Jurkat, Clone E6-1 (cell line): ENCODE data around the gene APOBEC3H. TPM values are rescaled to one million over a fixed set of nuclear protein-coding genes. Genes with fewer than 3 reads are reported as not detected.
"Not testable (repeated sequence)": the region's sequence is repeated elsewhere in the genome, so short reads cannot be mapped to it uniquely, and the experiment has no call there.

Source experiments
- DNase-seq: peaks from one replicate; pipeline ENCODE4 v3.0.0-alpha.2; 2011; ENCODE audit warnings: low read depth, low spot score
- H3K4me3 ChIP-seq: 2 replicates; pipeline ENCODE4 v1.5.1; 2011; ENCODE audit warnings: mild to moderate bottlenecking, low read length, control low read depth, moderate library complexity
- polyA plus RNA-seq: library from polyadenylated mRNA; unstranded; fragments of >200 nt; gene quantifications from one replicate; pipeline ENCODE4 v1.2.1, GENCODE V29; 2012; ENCODE audit warnings: missing spikeins; ENCODE audit not compliant: insufficient read length, insufficient read depth

The APOBEC3H gene
- polyA plus RNA-seq, result not detected

DNA sequence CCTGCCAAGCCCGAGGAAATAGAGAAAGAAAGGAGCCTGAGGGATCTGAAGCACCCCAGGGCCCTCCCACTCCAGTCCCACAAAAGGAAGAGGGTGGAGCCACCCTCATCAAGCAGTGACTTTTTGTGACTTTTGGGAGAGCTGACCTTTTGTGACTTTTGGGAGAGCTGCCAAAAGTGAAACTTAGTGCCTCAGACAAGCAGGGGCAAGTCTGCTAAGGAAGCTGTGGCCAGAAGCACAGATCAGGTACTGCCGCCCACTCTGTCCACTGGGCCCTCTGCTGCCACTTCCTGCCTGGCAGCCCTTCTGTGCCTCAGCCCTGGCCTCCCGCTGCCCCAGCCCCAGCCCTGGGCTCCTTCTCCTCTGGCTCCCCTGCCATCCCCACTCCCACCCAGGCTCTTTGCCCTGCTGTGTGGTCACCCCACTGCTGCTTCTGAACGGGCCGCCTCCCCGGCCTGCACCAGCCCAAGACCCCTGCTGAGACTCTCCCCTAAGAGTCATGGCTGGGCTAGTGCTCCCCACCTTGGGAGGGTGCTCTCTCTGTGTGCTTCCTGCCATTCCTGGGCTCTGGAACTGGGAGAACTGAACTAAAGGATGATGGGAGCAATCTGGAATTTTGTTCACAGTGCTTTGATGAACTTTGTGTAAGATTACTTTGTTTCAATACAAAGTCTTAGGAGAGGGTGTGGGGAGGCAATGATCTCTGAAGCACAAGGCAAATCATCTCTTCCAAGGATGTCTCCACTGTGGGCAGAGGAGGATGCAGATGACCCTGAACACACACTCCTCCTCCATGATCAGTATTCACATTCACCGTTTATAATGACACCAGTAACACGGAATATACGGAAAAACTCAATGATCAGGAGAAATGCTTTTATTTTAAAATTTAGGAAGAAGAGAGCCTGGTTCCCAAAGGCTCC, at the start of gene APOBEC3H:
Gene APOBEC3H (plus strand): TSS at position 147 of the 923 bp plus-strand sequence. CDS start 3,035 bp downstream, outside the sequence.
- DNase-seq, result no peak
- H3K4me3 ChIP-seq, result no peak within 1 kb of the TSS

DNA sequence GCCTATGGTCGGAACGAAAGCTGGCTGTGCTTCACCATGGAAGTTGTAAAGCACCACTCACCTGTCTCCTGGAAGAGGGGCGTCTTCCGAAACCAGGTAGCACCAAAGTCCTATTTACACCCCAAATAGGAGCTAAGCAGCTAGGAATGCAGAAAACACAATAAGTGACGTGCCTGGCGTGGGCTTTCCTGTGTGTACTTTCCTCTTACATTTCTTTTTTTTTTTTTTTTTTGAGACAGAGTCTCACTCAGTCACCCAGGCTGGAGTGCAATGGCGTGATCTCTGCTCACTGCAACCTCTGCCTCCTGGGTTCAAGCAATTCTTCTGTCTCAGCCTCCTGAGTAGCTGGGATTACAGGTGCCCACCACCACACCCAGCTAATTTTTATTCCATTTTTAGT, 47.6 kb upstream of the APOBEC3H start:
- DNase-seq, H3K4me3 ChIP-seq: not testable (repeated sequence)

DNA sequence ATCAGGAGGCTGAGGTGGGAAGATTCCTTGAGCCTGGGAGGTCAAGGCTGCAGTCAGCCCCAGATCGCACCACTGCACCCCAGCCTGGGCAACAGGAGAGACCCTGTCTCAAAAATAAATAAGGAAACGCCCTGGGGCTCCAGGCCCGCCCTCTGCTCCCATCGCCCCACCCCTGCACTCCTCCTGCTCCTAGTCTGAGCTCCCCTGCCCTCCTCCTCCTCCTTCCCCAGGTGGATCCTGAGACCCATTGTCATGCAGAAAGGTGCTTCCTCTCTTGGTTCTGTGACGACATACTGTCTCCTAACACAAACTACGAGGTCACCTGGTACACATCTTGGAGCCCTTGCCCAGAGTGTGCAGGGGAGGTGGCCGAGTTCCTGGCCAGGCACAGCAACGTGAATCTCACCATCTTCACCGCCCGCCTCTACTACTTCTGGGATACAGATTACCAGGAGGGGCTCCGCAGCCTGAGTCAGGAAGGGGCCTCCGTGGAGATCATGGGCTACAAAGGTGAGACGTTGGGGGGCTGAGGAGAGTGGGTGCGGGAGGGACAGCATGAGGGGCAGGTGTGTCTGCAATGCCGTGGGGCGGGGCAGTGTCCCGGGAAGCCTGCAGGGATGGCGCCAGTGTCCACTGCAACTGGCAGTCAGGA, 45.1 kb upstream of the APOBEC3H start:
- DNase-seq, result not testable (repeated sequence)

DNA sequence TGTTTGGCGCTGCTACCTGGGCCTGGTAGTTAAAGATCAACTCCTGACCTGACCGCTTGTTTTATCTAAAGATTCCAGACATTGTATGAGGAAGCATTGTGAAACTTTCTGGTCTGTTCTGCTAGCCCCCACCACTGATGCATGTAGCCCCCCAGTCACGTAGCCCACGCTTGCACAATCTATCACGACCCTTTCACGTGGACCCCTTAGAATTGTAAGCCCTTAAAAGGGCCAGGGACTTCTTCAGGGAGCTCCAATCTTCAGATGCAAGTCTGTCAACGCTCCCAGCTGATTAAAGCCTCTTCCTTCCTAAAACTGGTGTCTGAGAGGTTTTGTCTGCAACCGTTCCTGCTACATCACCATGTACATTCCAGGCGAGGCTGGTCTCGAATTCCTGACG, 41.4 kb upstream of the APOBEC3H start:
- DNase-seq, result no peak
- H3K4me3 ChIP-seq, result no peak overlapping the region

More for the DNA sequence above, 45.1 kb upstream of the APOBEC3H start:
- not testable (repeated sequence) for H3K4me3 ChIP-seq

DNA sequence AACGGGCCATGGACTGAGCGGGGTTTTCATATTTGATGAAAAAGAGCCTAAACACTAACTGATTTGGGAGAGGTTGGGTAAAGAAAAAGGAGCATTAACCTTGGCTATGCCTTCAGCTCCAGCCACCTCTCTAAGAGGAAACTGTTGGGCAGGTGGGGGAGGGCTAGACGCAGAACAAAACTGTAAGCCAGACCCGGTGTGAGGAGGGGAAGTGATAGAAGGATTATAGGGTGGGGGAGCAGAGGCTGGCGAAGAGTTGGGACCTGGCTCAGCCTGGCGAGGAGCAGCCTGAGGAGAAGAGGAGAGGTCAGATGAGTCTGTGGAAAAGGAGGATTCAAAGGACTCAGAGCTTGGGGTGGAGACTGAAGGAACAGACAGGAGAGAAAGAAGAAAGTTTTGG, 35.8 kb upstream of the APOBEC3H start:
- not testable (repeated sequence) for DNase-seq, H3K4me3 ChIP-seq

DNA sequence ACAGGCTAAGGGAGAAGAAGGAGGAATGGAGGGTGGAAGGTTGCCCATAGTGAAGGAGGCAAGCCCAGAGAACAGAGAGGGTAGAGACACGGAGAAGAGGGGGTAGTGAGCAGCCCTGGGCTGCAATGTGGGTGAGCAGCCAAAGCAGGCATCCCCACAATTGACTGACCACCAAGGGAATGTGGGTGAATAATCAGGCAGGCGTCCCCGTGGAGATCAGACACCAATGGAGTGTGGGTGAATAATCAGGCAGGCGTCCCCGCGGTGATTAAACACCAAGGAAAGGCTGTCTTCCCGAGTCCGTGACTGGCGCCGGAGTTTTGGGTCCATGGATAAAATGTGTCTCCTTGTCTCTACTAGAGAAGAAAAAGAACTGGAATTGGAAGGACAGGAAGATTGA, 35.1 kb upstream of the APOBEC3H start:
- not testable (repeated sequence) for DNase-seq, H3K4me3 ChIP-seq

DNA sequence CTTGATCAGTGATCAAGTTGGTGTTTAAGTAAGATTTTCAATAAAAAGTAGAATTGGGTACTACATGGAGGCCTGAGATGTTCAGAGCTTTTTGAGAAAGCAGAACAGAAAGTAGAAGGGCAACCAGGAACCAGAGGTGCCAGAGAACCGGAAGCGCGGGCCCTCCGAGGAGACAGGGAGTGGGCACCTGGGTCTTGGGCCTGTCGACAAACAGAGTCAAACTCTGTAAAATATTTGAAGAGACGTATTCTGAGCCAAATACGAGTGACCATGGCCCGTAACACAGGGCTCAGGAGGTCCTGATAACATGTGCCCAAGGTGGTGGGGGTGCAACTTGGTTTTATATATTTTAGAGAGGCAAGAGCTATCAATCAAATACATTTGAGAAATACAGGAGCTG, 33.1 kb upstream of the APOBEC3H start:
- not testable (repeated sequence) for DNase-seq

DNA sequence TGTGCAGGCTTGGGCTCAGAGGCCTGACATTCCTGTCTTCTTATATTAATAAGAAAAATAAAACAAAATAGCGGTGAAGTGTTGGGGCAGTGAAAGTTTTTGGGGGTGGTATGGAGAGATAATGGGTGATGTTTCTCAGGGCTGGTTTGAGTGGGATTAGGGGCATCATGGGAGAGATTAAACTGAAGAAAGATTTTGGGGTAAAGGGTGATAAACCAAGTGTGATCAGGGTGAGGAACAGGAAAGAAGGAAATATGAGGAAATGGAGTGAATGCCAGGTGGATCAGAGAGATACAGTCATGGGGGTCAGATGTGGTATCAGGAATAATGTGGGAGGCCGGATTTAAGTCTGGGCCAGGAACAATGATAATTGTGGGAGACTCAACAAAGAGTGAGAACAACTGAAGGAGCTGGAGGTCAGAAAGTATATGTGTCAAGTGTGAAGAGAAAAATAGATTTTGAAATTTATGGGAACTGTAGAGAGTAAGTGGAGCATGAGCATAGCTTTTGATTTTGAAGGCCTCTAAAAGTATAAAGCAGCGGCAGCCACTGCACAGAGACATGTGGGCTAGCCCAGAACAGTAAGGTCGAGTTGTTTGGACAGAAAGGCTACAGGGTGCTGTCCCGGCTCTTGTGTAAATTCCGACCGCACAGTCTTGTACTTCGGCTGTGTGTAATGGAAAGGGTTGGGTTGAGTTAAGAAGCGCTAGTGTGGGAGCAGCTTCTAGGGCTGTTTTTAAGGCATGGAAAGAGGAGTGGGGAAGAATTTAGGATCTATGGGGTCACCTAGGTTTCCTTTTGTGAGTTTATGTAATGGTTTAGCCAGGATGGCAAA, 30.4 kb upstream of the APOBEC3H start:
- not testable (repeated sequence) for DNase-seq, H3K4me3 ChIP-seq

More for the DNA sequence above, 33.1 kb upstream of the APOBEC3H start:
- not testable (repeated sequence) for H3K4me3 ChIP-seq

DNA sequence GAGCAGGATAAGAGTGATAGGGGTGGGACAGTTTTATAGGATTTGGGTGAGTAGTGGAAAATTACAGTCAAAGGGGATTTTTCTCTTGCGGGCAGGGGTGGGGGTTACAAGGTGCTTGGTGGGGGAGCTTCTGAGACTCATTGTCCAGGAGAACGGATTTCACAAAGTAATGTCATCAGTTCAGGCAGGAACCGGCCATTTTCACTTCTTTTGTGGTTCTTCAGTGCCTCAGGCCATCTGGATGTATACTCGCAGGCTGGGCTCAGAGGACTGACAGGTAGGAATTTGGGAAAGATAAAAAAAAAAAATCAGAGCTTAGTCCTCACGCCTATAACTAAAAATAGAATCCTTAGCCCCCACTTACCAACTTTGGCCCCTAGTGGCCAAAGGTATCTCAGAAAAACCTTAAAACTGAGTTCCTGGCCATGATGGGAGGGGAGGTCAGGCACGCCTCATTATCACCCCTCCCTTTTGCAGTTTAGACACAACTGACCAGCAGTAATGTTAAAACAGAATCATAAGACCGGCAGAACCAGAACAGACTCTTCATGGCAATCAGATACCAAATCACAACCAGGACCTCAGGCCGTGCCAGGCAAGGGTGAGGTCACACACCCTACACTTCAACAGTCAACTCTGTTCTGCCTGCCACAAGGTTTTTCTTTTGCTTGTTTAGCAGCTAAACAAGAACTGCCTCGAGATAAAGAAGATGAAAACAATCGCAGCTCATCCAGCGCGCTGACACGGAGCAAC, 28.8 kb upstream of the APOBEC3H start:
- no peak for DNase-seq
- no peak overlapping the region for H3K4me3 ChIP-seq

DNA sequence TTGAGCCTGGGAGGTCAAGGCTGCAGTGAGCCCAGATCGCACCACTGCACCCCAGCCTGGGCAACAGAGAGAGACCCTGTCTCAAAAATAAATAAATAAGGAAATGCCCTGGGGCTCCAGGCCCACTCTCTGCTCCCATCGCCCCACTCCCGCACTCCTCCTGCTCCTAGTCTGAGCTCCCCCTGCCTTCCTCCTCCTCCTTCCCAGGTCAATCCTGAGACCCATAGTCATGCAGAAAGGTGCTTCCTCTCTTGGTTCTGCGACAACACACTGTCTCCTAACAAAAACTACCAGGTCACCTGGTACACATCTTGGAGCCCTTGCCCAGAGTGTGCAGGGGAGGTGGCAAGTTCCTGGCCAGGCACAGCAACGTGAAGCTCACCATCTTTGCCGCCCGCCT, 26.9 kb upstream of the APOBEC3H start:
- DNase-seq, result no peak

DNA sequence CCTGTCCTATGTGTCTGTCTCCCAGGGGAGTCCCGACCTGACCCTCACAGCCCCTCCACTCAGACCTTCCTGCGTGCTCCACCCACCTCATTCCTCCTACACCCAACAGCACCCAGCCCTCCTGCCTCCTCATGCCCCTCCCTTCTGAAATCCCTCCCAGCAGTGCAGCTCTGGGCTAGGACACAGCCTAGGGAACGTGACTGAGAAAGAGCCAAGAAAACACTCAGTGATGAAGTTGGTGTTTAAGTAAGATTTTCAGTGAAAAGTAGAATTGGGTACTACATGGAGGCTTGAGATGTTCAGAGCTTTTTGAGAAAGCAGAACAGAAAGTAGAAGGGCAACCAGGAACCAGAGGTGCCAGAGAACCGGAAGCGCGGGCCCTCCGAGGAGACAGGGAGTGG, 24.5 kb upstream of the APOBEC3H start:
- H3K4me3 ChIP-seq, DNase-seq: not testable (repeated sequence)

More for the DNA sequence above, 26.9 kb upstream of the APOBEC3H start:
- H3K4me3 ChIP-seq, result no peak overlapping the region

DNA sequence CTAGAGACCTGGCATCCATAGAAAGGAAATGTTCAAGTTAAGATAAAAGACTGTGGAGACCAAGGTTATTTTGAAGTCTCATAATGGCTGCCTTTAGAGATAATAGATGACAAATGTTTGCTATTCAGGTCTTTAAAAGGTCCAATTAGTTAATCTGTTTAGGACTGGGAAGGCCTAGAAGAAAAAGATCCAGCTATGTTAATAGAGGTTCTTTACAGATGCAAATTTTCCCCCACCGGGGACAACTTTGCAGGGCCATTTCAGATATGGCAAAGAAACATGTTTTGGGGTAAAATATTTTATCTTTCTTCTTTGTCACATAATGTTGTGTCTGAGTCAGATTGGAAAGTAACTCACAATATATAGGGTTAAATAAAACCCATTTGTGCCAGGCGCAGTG, 23.1 kb upstream of the APOBEC3H start:
- H3K4me3 ChIP-seq, result no peak overlapping the region
- no peak for DNase-seq

DNA sequence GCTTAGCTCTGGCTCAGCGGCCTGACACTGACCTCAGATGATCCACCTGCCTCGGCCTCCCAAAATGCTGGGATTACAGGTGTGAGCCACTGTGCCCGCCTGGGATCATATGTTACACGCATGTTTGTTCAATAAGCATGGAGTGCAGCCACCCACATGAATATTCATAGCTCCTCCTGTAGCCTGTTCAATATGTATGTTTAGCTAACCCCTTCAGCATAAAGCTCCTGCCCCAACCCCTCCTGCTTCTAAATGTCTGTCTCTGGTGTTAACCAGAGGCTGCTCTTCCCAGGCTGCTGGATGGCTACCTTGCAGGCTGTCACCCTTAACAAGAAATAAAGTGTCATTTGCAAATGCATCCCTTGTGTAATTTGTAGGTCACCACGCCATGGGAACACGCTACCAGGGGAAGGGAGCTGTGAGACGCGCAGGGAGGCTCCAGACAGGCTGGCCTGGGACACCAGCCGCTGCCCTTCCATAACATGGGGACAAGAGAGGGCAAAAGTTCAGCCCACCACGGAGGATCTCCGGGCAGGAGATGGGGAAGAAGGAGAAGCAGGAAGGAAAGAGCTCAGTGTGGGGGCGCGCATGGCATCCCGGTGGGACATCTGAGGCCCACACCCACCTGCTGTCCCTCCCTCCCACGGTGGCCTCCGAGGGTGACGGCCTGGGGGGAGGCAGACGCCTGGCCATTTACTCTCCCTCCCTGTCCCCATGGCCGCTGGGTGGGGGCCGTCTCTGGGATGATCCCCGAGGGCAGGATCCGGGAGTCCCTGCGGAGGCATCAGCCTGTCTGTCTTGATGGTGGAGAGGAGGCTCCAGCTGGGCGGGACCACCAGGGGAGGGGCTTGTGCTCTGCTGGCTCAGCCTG, 20.7 kb upstream of the APOBEC3H start:
- not testable (repeated sequence) for H3K4me3 ChIP-seq, DNase-seq

DNA sequence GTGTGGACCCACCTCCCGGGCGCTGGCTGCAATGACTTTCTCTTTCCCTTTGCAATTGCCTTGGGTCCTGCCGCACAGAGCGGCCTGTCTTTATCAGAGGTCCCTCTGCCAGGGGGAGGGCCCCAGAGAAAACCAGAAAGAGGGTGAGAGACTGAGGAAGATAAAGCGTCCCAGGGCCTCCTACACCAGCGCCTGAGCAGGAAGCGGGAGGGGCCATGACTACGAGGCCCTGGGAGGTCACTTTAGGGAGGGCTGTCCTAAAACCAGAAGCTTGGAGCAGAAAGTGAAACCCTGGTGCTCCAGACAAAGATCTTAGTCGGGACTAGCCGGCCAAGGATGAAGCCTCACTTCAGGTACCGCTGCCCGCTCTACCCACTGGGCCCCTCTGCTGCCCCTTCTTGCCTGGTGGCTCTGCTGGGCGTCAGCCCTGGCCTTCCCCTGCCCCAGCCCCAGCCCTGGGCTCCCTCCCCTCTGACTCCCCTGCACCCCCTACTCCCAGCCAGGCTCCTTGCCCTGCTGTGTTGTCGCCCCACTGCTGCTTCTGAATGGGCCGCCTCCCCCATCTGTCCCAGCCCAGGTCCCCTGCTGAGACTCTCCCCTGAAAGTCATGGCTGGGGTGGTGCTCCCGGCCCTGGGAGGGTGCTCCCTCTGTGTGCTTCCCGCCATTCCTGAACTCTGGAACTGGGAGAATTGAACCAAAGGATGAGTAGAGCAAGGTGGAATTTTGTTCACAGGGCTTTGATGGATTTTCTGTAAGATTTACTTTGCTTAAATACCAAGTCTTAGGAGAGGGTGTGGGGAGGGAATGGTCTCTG, 19.8 kb upstream of the APOBEC3H start, which contains the start of gene APOBEC3G:
Gene APOBEC3G (plus strand): TSS at position 250 of the 815 bp plus-strand sequence. CDS start 87 bp downstream, at position 337.
- DNase-seq, result not testable (repeated sequence)
- peak within 1 kb of the TSS; percentile 39 for H3K4me3 ChIP-seq

DNA sequence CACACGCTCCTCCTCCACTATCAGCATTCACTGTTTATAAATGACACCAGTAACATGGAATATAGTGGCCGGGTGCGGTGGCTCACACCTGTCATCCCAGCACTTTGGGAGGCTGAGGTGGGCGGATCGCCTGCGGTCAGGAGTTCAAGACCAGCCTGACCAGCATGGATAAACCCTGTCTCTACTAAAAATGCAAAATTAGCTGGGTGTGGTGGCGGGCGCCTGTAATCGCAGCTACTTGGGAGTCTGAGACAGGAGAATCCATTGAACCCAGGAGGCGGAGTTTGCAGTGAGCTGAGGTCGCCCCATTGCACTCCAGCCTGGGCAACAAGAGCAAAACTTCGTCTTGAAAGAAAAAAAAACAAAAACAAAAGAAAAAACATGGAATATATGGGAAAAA, 19.1 kb upstream of the APOBEC3H start:
- DNase-seq, H3K4me3 ChIP-seq: not testable (repeated sequence)

DNA sequence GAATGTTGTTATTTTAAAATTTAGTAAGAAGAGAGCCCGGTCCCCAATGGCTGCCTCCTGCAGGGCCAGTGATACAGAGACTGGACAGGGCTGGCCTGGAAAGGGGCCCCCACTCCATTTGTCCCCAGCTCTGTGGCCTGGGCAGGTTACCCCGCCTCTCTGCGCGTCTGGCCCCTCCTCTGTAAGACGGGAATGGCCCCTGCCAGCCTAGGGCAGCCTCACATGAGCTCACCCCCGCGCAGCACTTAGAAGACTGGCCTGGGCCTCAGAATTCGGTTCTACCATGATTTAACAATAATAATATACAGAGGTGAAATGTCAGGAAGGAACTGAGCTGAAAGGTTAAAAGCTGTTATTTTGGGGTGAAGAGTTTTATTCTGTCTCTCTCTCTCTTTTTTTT, 18.7 kb upstream of the APOBEC3H start:
- no peak overlapping the region for H3K4me3 ChIP-seq
- DNase-seq, result no peak
